ENCODE data around the gene FRG2.
"Not testable (repeated sequence)": the region's sequence is repeated elsewhere in the genome, so short reads cannot be mapped to it uniquely, and the experiment has no call there.

The FRG2 gene

GRCh38 chr4:189983916-189984526 is 43.0 kb downstream of the FRG2 start:
- not testable (repeated sequence) for ATAC-seq (ENCODE audit: low read depth); H3K27ac Mint-ChIP-seq; H3K27me3 Mint-ChIP-seq; DNase-seq (ENCODE audit: low spot score in 2 of 2); H3K36me3 Mint-ChIP-seq; H3K4me1 Mint-ChIP-seq; H3K4me3 Mint-ChIP-seq; H3K9me3 Mint-ChIP-seq

- Mint-ChIP-seq H3K36me3 (no peaks in the 10 kb centered on the region), H3K9me3 (no peaks in the 10 kb centered on the region), H3K4me3 (no peak overlapping the region), H3K4me1 (no peaks in the 10 kb centered on the region), H3K27me3 (no peaks in the 10 kb centered on the region), H3K27ac (no peak overlapping the region)
- no peak for DNase-seq (ENCODE audit: low spot score in 2 of 2)
- no peak for ATAC-seq (ENCODE audit: low read depth)
These were observed 45.1 kb downstream of the FRG2 start for GRCh38 chr4:189981970-189982369.

GRCh38 chr4:189980292-189980691 is 46.8 kb downstream of the FRG2 start:
- not testable (repeated sequence) for ATAC-seq (ENCODE audit: low read depth); H3K36me3 Mint-ChIP-seq; H3K27me3 Mint-ChIP-seq; DNase-seq (ENCODE audit: low spot score in 2 of 2); H3K9me3 Mint-ChIP-seq; H3K4me3 Mint-ChIP-seq; H3K27ac Mint-ChIP-seq; H3K4me1 Mint-ChIP-seq

- H3K27ac Mint-ChIP-seq: no peak overlapping the region
- H3K36me3 Mint-ChIP-seq: no peaks in the 10 kb centered on the region
- DNase-seq (ENCODE audit: low spot score in 2 of 2): no peak
- no peaks in the 10 kb centered on the region for H3K4me1 Mint-ChIP-seq
- no peak overlapping the region for H3K4me3 Mint-ChIP-seq
- no peaks in the 10 kb centered on the region for H3K27me3 Mint-ChIP-seq
- H3K9me3 Mint-ChIP-seq: no peaks in the 10 kb centered on the region
- no peak for ATAC-seq (ENCODE audit: low read depth)
These were observed 47.6 kb downstream of the FRG2 start for GRCh38 chr4:189979196-189980047.
